ENCODE results near the gene PRKCA. TPM values are rescaled to one million over a fixed set of nuclear protein-coding genes. Genes with fewer than 3 reads are reported as not detected.

The PRKCA gene
- total RNA-seq, 4 donors from 2014 or later = 9.6 to 15.5 (median 11.1) TPM

DNA sequence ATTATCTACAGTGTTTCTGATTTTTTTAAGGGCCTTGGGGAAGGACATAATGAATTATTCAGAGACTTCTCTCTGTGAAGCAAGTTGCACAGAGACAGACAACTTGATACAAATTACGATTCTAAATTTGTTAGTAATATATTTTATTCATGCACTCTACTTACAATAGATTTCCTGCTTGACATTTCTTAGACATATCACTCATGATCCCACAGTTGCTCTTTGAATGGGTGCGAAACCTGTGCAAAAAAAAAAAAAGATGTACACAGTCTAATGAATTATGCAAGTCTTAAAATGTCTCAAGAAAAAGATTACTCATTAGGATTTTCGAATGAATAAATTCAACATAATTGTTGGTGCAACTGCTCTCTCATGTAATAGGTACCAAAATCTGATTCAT lies 254.8 kb downstream of the PRKCA start:
- DNase-seq (ENCODE audit: low spot score in 2 of 2) = no peak
- 87 to 94% methylated on average over 3 of the region's 3 CpGs for WGBS, 2 donors
- TF ChIP-seq POLR2A (IDR thresholded peaks at IDR 0.05) = no peak
- TF ChIP-seq, protein P1, sequence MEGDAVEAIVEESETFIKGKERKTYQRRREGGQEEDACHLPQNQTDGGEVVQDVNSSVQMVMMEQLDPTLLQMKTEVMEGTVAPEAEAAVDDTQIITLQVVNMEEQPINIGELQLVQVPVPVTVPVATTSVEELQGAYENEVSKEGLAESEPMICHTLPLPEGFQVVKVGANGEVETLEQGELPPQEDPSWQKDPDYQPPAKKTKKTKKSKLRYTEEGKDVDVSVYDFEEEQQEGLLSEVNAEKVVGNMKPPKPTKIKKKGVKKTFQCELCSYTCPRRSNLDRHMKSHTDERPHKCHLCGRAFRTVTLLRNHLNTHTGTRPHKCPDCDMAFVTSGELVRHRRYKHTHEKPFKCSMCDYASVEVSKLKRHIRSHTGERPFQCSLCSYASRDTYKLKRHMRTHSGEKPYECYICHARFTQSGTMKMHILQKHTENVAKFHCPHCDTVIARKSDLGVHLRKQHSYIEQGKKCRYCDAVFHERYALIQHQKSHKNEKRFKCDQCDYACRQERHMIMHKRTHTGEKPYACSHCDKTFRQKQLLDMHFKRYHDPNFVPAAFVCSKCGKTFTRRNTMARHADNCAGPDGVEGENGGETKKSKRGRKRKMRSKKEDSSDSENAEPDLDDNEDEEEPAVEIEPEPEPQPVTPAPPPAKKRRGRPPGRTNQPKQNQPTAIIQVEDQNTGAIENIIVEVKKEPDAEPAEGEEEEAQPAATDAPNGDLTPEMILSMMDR (IDR thresholded peaks at IDR 0.05) = no peak
- intact Hi-C loops (cut with DNase I; ENCODE audit: low total_unique reads) = no loop called here
- no peak overlapping the region for H3K4me3 ChIP-seq (ENCODE audit: low read depth, poor library complexity, severe bottlenecking)

DNA sequence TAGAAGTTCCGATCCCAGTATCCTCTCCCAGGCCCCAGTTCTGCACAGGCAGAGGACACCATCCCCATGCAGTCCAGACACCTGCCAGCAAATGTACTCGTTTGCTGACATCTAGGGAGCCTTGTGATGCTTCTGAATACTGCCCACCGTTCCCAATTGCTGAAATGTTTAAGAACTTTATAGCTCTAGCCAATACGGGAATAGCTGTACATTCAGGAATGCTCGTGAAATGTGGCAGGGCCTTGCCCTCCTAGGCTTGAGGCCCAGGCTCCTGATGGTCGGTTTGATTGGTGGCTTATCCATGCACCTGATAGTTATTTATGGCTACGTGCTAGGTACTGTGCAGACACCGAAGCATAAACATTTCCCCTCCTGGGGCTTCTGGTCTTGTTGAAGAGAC lies 255.5 kb downstream of the PRKCA start:
- 83 to 90% methylated on average over 8 of the region's 8 CpGs for WGBS, 2 donors
- no peak for DNase-seq (ENCODE audit: low spot score in 2 of 2)
- no peak overlapping the region for H3K4me3 ChIP-seq (ENCODE audit: low read depth, poor library complexity, severe bottlenecking)
- TF ChIP-seq POLR2A (IDR thresholded peaks at IDR 0.05) = no peak
- TF ChIP-seq, protein P1 (IDR thresholded peaks at IDR 0.05) = no peak
- intact Hi-C loops (cut with DNase I; ENCODE audit: low total_unique reads) = no loop called here

DNA sequence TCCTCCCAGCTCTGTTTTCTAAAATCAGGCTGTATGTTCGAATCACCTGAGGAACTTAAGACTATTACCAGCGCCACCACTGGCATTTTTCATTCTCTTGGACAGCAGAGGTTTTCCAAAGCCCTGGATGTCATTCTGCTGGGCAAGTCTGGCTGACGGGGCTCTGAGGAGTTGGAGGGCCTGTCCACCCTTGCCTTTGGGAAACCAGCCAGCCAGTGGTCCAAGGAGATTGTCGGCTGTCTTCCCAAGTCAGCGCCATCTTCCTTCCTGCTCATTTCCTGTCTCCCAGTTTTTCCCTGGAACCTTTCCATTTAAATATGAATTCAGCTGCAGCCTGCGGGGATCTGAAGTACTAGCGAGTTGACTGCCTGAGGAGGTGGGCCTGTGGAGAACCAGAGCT lies 258.3 kb downstream of the PRKCA start:
- DNase-seq (ENCODE audit: low spot score in 2 of 2) = no peak
- H3K4me3 ChIP-seq (ENCODE audit: low read depth, poor library complexity, severe bottlenecking) = no peak overlapping the region
- intact Hi-C loops (cut with DNase I; ENCODE audit: low total_unique reads) = no loop called here
- no peak for TF ChIP-seq POLR2A (IDR thresholded peaks at IDR 0.05)
- TF ChIP-seq, protein P1 (IDR thresholded peaks at IDR 0.05) = no peak
- 92% methylated on average over 7 of the region's 7 CpGs for WGBS, 2 donors

DNA sequence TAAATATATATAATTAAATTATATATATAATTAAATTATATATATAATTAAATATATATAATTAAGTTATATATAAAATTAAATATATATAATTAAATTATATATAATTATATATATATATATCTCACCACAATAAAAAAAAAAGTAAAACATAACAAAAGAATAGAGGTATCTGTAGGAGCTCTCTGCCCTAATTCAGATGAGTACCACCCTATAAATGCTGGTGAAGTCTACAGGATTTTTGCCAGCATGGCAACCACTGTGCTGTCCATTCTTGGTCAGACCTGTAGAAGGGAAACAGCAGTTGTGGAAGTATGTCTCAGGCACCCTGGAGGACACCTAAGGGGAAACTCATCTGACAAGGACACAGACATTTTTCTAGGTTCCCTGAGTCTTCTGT lies 259.7 kb downstream of the PRKCA start:
- TF ChIP-seq POLR2A (IDR thresholded peaks at IDR 0.05) = no peak
- TF ChIP-seq, protein P1 (IDR thresholded peaks at IDR 0.05) = no peak
- no peak for DNase-seq (ENCODE audit: low spot score in 2 of 2)
- no peak overlapping the region for H3K4me3 ChIP-seq (ENCODE audit: low read depth, poor library complexity, severe bottlenecking)
- intact Hi-C loops (cut with DNase I; ENCODE audit: low total_unique reads) = no loop called here

DNA sequence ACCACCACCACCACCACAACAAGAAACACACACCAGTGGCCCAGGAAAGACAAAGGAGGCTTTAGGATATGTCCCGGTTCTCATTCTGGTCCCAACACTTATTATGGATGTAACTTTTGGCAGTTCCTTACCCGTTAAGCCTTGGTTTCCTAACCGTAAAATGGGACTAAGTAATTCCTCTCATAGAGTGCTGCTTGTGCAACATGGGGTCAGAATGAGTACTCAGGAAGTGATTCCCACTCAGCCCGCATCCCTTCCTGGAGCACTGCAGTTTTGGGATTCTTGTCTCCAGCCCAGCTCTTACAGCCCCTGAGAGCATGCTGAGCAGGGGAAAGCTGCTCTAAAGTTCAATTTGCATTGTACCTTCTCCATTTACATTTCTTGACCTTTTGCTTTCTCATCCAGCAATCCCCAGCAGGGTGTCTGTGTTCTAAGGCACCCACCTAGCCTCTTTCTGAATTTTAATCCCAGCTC lies 262.6 kb downstream of the PRKCA start:
- no peak for DNase-seq (ENCODE audit: low spot score in 2 of 2)
- TF ChIP-seq POLR2A (IDR thresholded peaks at IDR 0.05) = no peak
- TF ChIP-seq, protein P1 (IDR thresholded peaks at IDR 0.05) = no peak
- no peak overlapping the region for H3K4me3 ChIP-seq (ENCODE audit: low read depth, poor library complexity, severe bottlenecking)
- intact Hi-C loops (cut with DNase I; ENCODE audit: low total_unique reads) = no loop called here
- WGBS, 2 donors = 90 to 96% methylated on average over 4 of the region's 4 CpGs
